Posterior cingulate gyrus (tissue), 11 donors: ENCODE measurements around the gene UBE2L6.

Experiments
- DNase-seq, 10 donors: peaks; one replicate each; pipeline versions ENCODE4 v3.0.0 to v3.0.0-alpha.2; 2020 to 2021; ENCODE audit warnings: mixed read lengths in 3 of 10
- intact Hi-C: fragments of 100-400 bp; cut with DNase I; formaldehyde crosslinking; loops from one replicate; pipeline ENCODE4 v1.15.1; 2023

Gene UBE2L6

GRCh38 chr11:57502870-57503269, 64.6 kb downstream of the UBE2L6 start:
- intact Hi-C loops: no loop called here
- DNase-seq: no peak

DNA sequence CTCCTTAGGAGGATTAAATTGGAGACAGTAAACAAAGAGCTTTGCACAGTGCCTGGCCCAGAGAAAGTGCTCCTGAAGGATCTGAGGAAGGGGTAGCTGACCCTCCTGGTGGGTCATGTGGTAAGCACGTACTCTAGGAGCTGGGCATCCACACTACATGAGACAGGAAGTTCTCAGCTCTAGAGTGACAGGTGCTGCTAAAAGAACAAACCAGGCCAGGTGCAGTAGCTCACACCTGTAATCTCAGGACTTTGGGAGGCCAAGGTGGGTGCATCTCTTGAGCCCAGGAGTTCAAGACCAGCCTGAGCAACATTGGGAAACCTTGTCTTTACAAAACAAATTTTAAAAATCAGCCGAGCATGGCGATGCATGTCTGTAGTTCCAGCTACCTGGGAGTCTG, 65.1 kb downstream of the UBE2L6 start:
- intact Hi-C loops: no loop called here
- DNase-seq: no peak

DNA sequence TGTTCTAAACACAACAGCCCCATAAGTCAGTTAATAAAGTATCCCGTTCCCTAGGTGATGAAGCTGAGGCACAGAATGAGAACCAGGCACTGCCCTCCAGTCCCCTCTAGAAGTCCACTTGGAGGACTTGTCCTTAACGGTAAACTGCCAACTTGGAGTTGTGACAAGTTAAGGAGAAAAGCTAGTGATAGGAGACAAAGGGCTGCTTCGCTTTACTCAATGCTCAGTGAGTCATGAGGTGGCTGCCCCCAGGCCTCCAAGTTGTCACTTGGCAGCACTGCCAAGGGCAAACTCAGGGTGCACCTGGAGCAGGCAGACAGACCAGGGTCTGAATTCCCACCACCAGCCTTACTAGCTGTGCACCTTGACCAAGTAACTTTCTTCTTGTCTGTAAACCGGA, 65.5 kb downstream of the UBE2L6 start:
- no peak for DNase-seq

More for the DNA sequence above, 65.5 kb downstream of the UBE2L6 start:
- intact Hi-C loops: no loop called here
